Fibroblast of the aortic adventitia (primary cell): ENCODE measurements around the gene CDH6. TPM values are rescaled to one million over a fixed set of nuclear protein-coding genes. Genes with fewer than 3 reads are reported as not detected.

Source experiments
- DNase-seq: peaks from one replicate; pipeline ENCODE4 v3.0.0-alpha.2; 2010; ENCODE audit warnings: low read depth
- H3K4me3 ChIP-seq: 2 replicates; pipeline ENCODE4 v1.5.1; 2011; ENCODE audit warnings: low read depth, mild to moderate bottlenecking, control low read depth, low read length, moderate library complexity
- total RNA-seq: library from RNA; depleted of rRNA; stranded (reverse); fragments of >200 nt; gene quantifications from 2 replicates; pipeline ENCODE4 v1.2.3, GENCODE V29; 2012; ENCODE audit warnings: low replicate concordance
- TF ChIP-seq, protein P1 (sequence below): IDR thresholded peaks from 2 replicates; pipeline ENCODE4 v1.5.1; 2011; ENCODE audit warnings: mild to moderate bottlenecking, low read length, control low read depth, inconsistent platforms; ENCODE audit not compliant: insufficient read depth

CDH6 gene
- total RNA-seq, 1 donor = 103 TPM

DNA sequence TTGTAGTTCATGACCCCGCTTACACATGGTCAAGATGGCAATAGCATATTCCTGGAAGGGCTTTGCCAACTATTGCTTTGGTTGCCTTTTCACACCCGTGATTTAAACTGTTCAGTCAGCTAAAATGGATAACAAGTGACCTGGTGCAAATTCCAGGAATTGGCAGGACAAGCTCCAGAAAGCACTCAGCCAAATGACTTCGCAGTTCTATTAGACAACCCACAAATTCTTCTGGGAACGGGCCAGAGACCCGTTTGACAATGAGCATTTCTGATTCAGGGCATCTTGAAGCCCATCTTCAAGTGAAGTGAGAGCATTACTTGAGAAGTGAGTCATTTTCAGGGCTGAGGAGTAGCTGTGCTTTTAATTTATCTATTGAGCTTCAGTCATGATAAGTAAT, 173.5 kb downstream of the CDH6 start:
- TF ChIP-seq, protein P1, sequence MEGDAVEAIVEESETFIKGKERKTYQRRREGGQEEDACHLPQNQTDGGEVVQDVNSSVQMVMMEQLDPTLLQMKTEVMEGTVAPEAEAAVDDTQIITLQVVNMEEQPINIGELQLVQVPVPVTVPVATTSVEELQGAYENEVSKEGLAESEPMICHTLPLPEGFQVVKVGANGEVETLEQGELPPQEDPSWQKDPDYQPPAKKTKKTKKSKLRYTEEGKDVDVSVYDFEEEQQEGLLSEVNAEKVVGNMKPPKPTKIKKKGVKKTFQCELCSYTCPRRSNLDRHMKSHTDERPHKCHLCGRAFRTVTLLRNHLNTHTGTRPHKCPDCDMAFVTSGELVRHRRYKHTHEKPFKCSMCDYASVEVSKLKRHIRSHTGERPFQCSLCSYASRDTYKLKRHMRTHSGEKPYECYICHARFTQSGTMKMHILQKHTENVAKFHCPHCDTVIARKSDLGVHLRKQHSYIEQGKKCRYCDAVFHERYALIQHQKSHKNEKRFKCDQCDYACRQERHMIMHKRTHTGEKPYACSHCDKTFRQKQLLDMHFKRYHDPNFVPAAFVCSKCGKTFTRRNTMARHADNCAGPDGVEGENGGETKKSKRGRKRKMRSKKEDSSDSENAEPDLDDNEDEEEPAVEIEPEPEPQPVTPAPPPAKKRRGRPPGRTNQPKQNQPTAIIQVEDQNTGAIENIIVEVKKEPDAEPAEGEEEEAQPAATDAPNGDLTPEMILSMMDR = no peak
- DNase-seq = peak; percentile 84
- no peak overlapping the region for H3K4me3 ChIP-seq

DNA sequence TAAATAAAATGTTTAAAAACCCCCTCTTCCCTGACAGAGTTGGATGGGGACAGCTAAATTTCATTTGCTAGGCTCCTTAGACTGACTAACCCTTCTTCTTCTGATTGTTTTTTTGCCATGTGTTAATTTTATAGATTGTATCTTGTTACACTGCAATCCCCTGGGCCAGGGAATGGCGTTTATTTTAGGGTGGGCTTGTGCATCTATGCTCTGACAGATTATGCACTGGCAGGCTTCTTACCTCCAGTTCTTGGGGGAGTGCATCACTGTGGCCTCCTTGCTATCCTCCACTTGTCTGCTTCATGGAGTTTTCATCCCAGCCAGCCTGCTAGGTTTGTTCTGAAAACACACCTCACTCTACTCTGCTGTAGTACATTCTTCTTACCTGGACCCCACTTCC, 178.6 kb downstream of the CDH6 start:
- no peak overlapping the region for H3K4me3 ChIP-seq
- TF ChIP-seq, protein P1 = no peak
- no peak for DNase-seq

DNA sequence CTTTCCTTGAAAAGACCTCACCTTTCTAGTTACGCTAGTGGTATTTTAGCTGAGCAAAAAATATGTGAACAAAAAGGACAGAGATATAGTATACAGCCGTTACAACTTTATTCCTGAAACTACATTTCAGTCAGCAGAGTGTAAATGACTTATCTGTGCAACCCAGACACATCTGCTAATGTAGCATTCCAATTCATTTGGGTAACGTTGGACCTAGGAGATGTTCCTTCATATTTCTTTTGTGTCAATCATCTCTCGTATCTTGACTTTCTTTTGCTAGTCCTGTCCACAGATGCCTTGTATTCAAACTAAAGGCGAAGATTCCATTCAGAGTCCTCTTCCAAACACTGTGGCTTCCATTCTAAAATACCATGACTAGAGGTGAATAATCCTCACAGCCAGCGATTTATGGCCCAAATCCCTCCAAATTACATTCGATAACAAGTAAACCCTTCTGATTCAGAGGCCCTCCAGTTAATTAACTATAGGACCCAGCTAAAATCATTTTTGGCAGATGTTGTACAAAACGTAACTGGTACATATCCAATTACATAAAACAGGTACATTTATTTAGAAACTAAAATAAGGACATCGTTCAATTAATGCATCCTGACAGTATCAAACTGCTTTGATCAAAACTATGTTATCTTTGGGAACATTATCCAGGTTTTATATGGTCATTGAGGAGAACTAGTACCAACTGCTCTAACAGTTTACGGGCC, 182.7 kb downstream of the CDH6 start:
- no peak overlapping the region for H3K4me3 ChIP-seq
- TF ChIP-seq, protein P1 = no peak
- no peak for DNase-seq

DNA sequence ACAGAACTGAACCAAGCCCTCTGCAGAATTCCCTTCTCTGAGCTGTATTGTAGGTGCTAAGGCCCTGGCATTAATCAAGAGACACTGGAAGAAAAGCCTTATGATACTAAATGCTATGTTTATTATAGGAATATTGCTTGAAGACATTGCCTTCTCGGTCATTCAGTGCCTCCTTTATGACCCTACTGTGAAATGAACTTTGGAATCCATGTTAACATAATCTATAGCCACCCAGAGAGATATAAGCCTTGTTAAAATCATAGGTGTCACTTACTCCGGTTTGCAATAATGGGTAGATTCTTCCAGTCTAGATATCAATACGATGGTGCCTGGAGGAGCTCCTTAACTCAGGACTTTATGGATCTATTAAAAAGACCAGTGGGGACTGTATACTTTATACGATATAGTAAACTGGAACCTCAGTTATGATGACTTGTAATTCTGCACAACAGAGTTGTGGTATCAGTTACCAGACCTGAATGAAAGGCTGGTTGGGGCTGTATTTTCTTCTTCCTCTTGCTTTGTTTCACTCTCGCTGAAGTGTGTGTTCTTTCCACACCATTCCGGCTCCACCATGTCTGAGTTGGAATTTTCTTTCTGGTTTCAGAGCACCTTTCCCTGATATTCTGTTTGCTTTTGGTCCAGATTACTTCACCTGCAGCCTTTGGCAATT, 183.9 kb downstream of the CDH6 start:
- H3K4me3 ChIP-seq = no peak overlapping the region
- no peak for DNase-seq
- TF ChIP-seq, protein P1 = no peak

DNA sequence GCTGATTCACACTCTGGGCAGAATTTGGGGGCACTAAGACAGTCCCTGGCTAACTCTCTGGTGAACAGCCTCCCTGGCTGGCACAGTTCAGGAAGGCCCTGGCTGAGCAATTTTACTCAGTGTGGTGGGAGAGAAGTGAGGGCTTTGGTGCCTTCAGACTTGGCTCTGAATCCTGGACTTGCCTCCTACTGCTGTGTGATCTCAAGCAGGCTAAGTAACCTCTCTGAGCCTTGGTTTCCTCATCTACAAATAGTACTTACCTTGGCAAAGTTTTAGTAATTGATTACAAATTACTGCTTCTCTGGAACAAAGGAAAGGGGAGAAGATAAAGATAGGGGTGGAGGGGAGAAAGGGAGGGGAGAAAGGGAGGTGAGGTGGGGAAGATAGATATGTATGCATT, 184.7 kb downstream of the CDH6 start:
- no peak for DNase-seq
- TF ChIP-seq, protein P1 = no peak
- H3K4me3 ChIP-seq = no peak overlapping the region
